Superior temporal gyrus (tissue), 1 donor: ENCODE data around the gene NXPH3.

ENCODE experiments used
- DNase-seq: peaks from one replicate; pipeline ENCODE4 v3.0.0-alpha.2; 2016; ENCODE audit errors: extremely low spot score

Gene NXPH3

DNA sequence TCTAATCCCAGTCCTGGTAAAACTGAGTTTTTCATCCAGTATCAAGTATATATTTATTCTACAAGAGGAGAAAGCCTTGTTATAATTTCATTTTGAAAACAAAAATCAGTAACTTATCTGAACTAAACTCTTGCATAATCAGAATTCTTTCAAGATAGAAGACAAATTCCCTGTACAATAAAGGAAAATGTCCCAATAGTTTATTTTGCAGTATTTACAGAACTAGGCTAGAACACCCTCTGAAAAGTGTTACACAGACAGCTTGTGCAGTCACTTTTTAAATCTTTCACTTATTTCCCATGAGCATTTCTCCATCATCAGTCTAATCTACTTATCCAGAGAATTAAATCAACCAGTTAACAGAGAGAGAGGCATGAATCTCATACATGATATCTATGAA is 53.8 kb downstream of the NXPH3 start:
- no peak for DNase-seq

- no peak for DNase-seq
Observed at GRCh38 chr17:49630113-49630900, 54.6 kb downstream of the NXPH3 start.

GRCh38 chr17:49631496-49631895 is 55.8 kb downstream of the NXPH3 start:
- no peak for DNase-seq
